ENCODE data around the gene PAK6.

PAK6 gene

GRCh38 chr15:40271685-40272484 lies 33.0 kb downstream of the PAK6 start:
- DNase-seq (ENCODE audit: low read depth) = no peak
- no peak for TF ChIP-seq CTCF (conservative IDR thresholded peaks at IDR 0.05; ENCODE audit: low read length)

GRCh38 chr15:40272485-40273056 lies 33.7 kb downstream of the PAK6 start:
- TF ChIP-seq CTCF (conservative IDR thresholded peaks at IDR 0.05; ENCODE audit: low read length) = no peak
- H3K4me3 ChIP-seq (ENCODE audit: low read length) = no peak overlapping the region
- no peak for DNase-seq (ENCODE audit: low read depth)

More at GRCh38 chr15:40271685-40272484, 33.0 kb downstream of the PAK6 start:
- no peak overlapping the region for H3K4me3 ChIP-seq (ENCODE audit: low read length)

GRCh38 chr15:40273428-40273827 lies 34.6 kb downstream of the PAK6 start:
- no peak overlapping the region for H3K4me3 ChIP-seq (ENCODE audit: low read length)
- DNase-seq (ENCODE audit: low read depth) = no peak
- no peak for TF ChIP-seq CTCF (conservative IDR thresholded peaks at IDR 0.05; ENCODE audit: low read length)

GRCh38 chr15:40274350-40275274 lies 35.7 kb downstream of the PAK6 start:
- TF ChIP-seq CTCF (conservative IDR thresholded peaks at IDR 0.05; ENCODE audit: low read length) = peak; percentile 100
- DNase-seq (ENCODE audit: low read depth) = peak; percentile 80
- H3K4me3 ChIP-seq (ENCODE audit: low read length) = no peak overlapping the region

- no peak for DNase-seq (ENCODE audit: low read depth)
- TF ChIP-seq CTCF (conservative IDR thresholded peaks at IDR 0.05; ENCODE audit: low read length) = no peak
Observed at GRCh38 chr15:40275523-40275922, 36.7 kb downstream of the PAK6 start.

GRCh38 chr15:40275954-40276353 lies 37.1 kb downstream of the PAK6 start:
- no peak overlapping the region for H3K4me3 ChIP-seq (ENCODE audit: low read length)
- no peak for DNase-seq (ENCODE audit: low read depth)
- no peak for TF ChIP-seq CTCF (conservative IDR thresholded peaks at IDR 0.05; ENCODE audit: low read length)

More at GRCh38 chr15:40275523-40275922, 36.7 kb downstream of the PAK6 start:
- H3K4me3 ChIP-seq (ENCODE audit: low read length) = no peak overlapping the region
